Keratinocyte (primary cell): ENCODE data around the gene SKOR1. TPM values are rescaled to one million over a fixed set of nuclear protein-coding genes. Genes with fewer than 3 reads are reported as not detected.

Source experiments
- DNase-seq: peaks from one replicate; pipeline ENCODE4 v3.0.0-alpha.2; 2011; ENCODE audit warnings: low read depth, missing footprints, low spot score
- FAIRE-seq: peaks from 2 replicates; lab custom pipeline; 2011; peaks lifted over from hg19 to GRCh38; lab: Jason Lieb, UNC
- H2AFZ ChIP-seq: 2 replicates; pipeline ENCODE4 v1.6.0; 2012; ENCODE audit warnings: low read length, control low read depth, inconsistent platforms; ENCODE audit not compliant: control insufficient read depth
- H3K27ac ChIP-seq: 2 replicates; pipeline ENCODE4 v1.5.1; 2011; ENCODE audit warnings: low read length; ENCODE audit not compliant: control insufficient read depth, insufficient read depth
- H3K27me3 ChIP-seq: 3 replicates; pipeline ENCODE4 v1.6.0; 2011; ENCODE audit warnings: low read length; ENCODE audit not compliant: control insufficient read depth, insufficient read depth; ENCODE audit errors: extremely low read depth
- H3K36me3 ChIP-seq, 2 experiments: 2 replicates in 1 of 2; 3 replicates in 1 of 2; pipeline ENCODE4 v1.5.1; 2011; ENCODE audit warnings: low read length in 2 of 2, mild to moderate bottlenecking in 1 of 2; ENCODE audit not compliant: control insufficient read depth in 2 of 2, insufficient read depth in 2 of 2; ENCODE audit errors: extremely low read depth in 1 of 2
- H3K4me1 ChIP-seq: 3 replicates; pipeline ENCODE4 v1.5.1; 2011; ENCODE audit warnings: low read length; ENCODE audit not compliant: control insufficient read depth, insufficient read depth; ENCODE audit errors: extremely low read depth
- H3K4me2 ChIP-seq: 3 replicates; pipeline ENCODE4 v1.6.0; 2011; ENCODE audit warnings: low read depth, low read length; ENCODE audit not compliant: control insufficient read depth, insufficient read depth; ENCODE audit errors: extremely low read depth
- H3K4me3 ChIP-seq, 3 experiments: fragments of 200-600 bp in 1 of 3; sonication (generic) in 1 of 3; 2 replicates in 2 of 3; 3 replicates in 1 of 3; pipeline ENCODE4 v1.5.1; 2011 to 2016; ENCODE audit warnings: low read length in 3 of 3, mild to moderate bottlenecking in 3 of 3, control low read depth in 2 of 3, inconsistent platforms in 1 of 3, low read depth in 1 of 3, mixed read lengths in 1 of 3, mixed run types in 1 of 3, moderate library complexity in 1 of 3; ENCODE audit not compliant: control insufficient read depth in 2 of 3, insufficient read depth in 2 of 3; ENCODE audit errors: extremely low read depth in 1 of 3
- H3K79me2 ChIP-seq: 2 replicates; pipeline ENCODE4 v1.6.0; 2012; ENCODE audit warnings: low read length; ENCODE audit not compliant: control insufficient read depth, insufficient read depth
- H3K9ac ChIP-seq: 3 replicates; pipeline ENCODE4 v1.6.0; 2011; ENCODE audit warnings: low read length; ENCODE audit not compliant: control insufficient read depth, insufficient read depth; ENCODE audit errors: extremely low read depth
- H3K9me1 ChIP-seq: 3 replicates; pipeline ENCODE4 v1.6.0; 2011; ENCODE audit warnings: low read length; ENCODE audit not compliant: control insufficient read depth, insufficient read depth; ENCODE audit errors: extremely low read depth
- H3K9me3 ChIP-seq: 2 replicates; pipeline ENCODE4 v1.5.1; 2012; ENCODE audit warnings: low read depth, low read length; ENCODE audit not compliant: control insufficient read depth
- H4K20me1 ChIP-seq: 3 replicates; pipeline ENCODE4 v1.6.0; 2011; ENCODE audit warnings: low read length; ENCODE audit not compliant: control insufficient read depth, insufficient read depth; ENCODE audit errors: extremely low read depth
- EZH2 ChIP-seq: IDR thresholded peaks from one replicate; pipeline ENCODE4 v1.6.1; 2012; ENCODE audit warnings: inconsistent platforms, mild to moderate bottlenecking, low read length, moderate library complexity
- dilution Hi-C: fragments of 300-500 bp; cut with MboI; formaldehyde crosslinking; loops from one replicate; pipeline ENCODE4 v1.7.0; 2020; ENCODE audit warnings: low sequenced_read_pairs; ENCODE audit not compliant: extremely low pct_ligation_motif_present
- polyA plus RNA-seq, 5 experiments: library from polyadenylated mRNA; depleted of rRNA in 3 of 5; stranded (reverse) in 3 of 5; stranded (forward) in 1 of 5; unstranded in 1 of 5; fragments of >200 nt; gene quantifications; 1 replicate in 1 of 5; 2 replicates in 3 of 5; 3 replicates in 1 of 5; pipeline versions ENCODE4 v1.2.1 to v1.2.3, GENCODE V29; 2011 to 2012; ENCODE audit warnings: missing spikeins in 2 of 5, low read depth in 1 of 5, low replicate concordance in 1 of 5
- TF ChIP-seq, protein P1 (sequence below), 3 experiments: IDR thresholded peaks in 1 of 3; conservative IDR thresholded peaks in 1 of 3; optimal IDR thresholded peaks in 1 of 3; 2 replicates in 2 of 3; 3 replicates in 1 of 3; pipeline versions ENCODE3 to v1.5.1; 2011; ENCODE audit warnings: low read length in 3 of 3, mild to moderate bottlenecking in 3 of 3, moderate library complexity in 2 of 3, control low read depth in 1 of 3, inconsistent platforms in 1 of 3; ENCODE audit not compliant: insufficient read depth in 2 of 3; ENCODE audit errors: extremely low read depth in 1 of 3

The SKOR1 gene
- polyA plus RNA-seq, 1 donor (not counting 4 experiments of a cell fraction or from before 2014, with no cell fraction given), result 0.03 TPM

GRCh38 chr15:67781907-67782690 lies 43.2 kb upstream of the SKOR1 start:
- Histone ChIP-seq H3K27ac (no peak overlapping the region), H3K9me3 (no peaks in the 10 kb centered on the region), H3K9ac (no peak overlapping the region), H3K9me1 (peaks cover 2% of the 10 kb centered on the region), H3K4me1 (no peaks in the 10 kb centered on the region), H3K79me2 (no peaks in the 10 kb centered on the region), H4K20me1 (no peaks in the 10 kb centered on the region), H3K27me3 (no peaks in the 10 kb centered on the region), H3K4me2 (no peak overlapping the region), H2AFZ (no peak overlapping the region), H3K36me3 (peaks cover 0 to 1% of the 10 kb centered on the region in 2 experiments), H3K4me3 (no peak overlapping the region)
- DNase-seq (no peak), FAIRE-seq (no peak)
- no peak for TF ChIP-seq EZH2
- TF ChIP-seq, protein P1, sequence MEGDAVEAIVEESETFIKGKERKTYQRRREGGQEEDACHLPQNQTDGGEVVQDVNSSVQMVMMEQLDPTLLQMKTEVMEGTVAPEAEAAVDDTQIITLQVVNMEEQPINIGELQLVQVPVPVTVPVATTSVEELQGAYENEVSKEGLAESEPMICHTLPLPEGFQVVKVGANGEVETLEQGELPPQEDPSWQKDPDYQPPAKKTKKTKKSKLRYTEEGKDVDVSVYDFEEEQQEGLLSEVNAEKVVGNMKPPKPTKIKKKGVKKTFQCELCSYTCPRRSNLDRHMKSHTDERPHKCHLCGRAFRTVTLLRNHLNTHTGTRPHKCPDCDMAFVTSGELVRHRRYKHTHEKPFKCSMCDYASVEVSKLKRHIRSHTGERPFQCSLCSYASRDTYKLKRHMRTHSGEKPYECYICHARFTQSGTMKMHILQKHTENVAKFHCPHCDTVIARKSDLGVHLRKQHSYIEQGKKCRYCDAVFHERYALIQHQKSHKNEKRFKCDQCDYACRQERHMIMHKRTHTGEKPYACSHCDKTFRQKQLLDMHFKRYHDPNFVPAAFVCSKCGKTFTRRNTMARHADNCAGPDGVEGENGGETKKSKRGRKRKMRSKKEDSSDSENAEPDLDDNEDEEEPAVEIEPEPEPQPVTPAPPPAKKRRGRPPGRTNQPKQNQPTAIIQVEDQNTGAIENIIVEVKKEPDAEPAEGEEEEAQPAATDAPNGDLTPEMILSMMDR (optimal IDR thresholded peaks at IDR 0.05 in 1 of 3, IDR thresholded peaks at IDR 0.05 in 1 of 3, conservative IDR thresholded peaks at IDR 0.05 in 1 of 3; ENCODE audit: extremely low read depth in 1 of 3, insufficient read depth in 2 of 3, low read length in 3 of 3), result no peak
- dilution Hi-C loops, result no loop called here

- Histone ChIP-seq H3K4me2 (no peak overlapping the region), H3K4me3 (no peak overlapping the region), H3K9me3 (no peaks in the 10 kb centered on the region), H3K4me1 (no peaks in the 10 kb centered on the region), H4K20me1 (no peaks in the 10 kb centered on the region), H2AFZ (no peak overlapping the region), H3K9ac (no peak overlapping the region), H3K36me3 (peaks cover 0 to 1% of the 10 kb centered on the region in 2 experiments), H3K27ac (no peak overlapping the region), H3K9me1 (peaks cover 2% of the 10 kb centered on the region), H3K27me3 (no peaks in the 10 kb centered on the region), H3K79me2 (no peaks in the 10 kb centered on the region)
- no peak for TF ChIP-seq EZH2
- TF ChIP-seq, protein P1 (optimal IDR thresholded peaks at IDR 0.05 in 1 of 3, IDR thresholded peaks at IDR 0.05 in 1 of 3, conservative IDR thresholded peaks at IDR 0.05 in 1 of 3; ENCODE audit: extremely low read depth in 1 of 3, insufficient read depth in 2 of 3, low read length in 3 of 3), result no peak
- DNase-seq, result no peak
- dilution Hi-C loops, result no loop called here
- FAIRE-seq, result no peak
These were observed 42.7 kb upstream of the SKOR1 start for GRCh38 chr15:67782691-67782991.
